HepG2 (cell line): Measurements from ENCODE around the gene RNF123. TPM values are rescaled to one million over a fixed set of nuclear protein-coding genes. Genes with fewer than 3 reads are reported as not detected.

Experiments used
- CREB1 ChIP-seq, 2 experiments: fragments of 450-650 bp in 1 of 2; IDR thresholded peaks; 2 replicates each; pipeline ENCODE4 v1.6.1; 2016 to 2017; ENCODE audit warnings: control low read depth in 1 of 2, mild to moderate bottlenecking in 1 of 2, missing compliant biosample characterization in 1 of 2, missing genetic modification characterization in 1 of 2
- KDM5A ChIP-seq: fragments of 200-600 bp; sonication (generic); IDR thresholded peaks from 2 replicates; pipeline ENCODE4 v1.7.0; 2018; ENCODE audit warnings: antibody characterized with exemption, mild to moderate bottlenecking, low read length, borderline replicate concordance
- NFATC3 ChIP-seq: sonication (generic); formaldehyde crosslinking; IDR thresholded peaks from 2 replicates; pipeline ENCODE4 v1.5.1; 2020; ENCODE audit warnings: mild to moderate bottlenecking, missing genetic modification reagents
- RORA ChIP-seq: sonication (generic); formaldehyde crosslinking; IDR thresholded peaks from 2 replicates; pipeline ENCODE4 v1.5.0; 2020; ENCODE audit warnings: mild to moderate bottlenecking, missing genetic modification reagents, moderate library complexity
- RXRA ChIP-seq: sonication (generic); formaldehyde crosslinking; IDR thresholded peaks from 2 replicates; pipeline ENCODE4 v1.5.1; 2020; ENCODE audit warnings: missing genetic modification reagents
- SNAI1 ChIP-seq: sonication (generic); formaldehyde crosslinking; IDR thresholded peaks from 2 replicates; pipeline ENCODE4 v1.5.0; 2020; ENCODE audit warnings: mild to moderate bottlenecking, missing genetic modification reagents, borderline replicate concordance
- ZC3H4 ChIP-seq: sonication (generic); formaldehyde crosslinking; IDR thresholded peaks from 2 replicates; pipeline ENCODE4 v1.4.0; 2020; ENCODE audit warnings: missing genetic modification reagents, borderline replicate concordance
- ZNF343 ChIP-seq: sonication (generic); formaldehyde crosslinking; IDR thresholded peaks from 2 replicates; pipeline ENCODE4 v1.4.0; 2020; ENCODE audit warnings: mild to moderate bottlenecking, missing genetic modification reagents
- ZNF547 ChIP-seq: sonication (generic); formaldehyde crosslinking; IDR thresholded peaks from 2 replicates; pipeline ENCODE4 v1.5.1; 2020; ENCODE audit warnings: mild to moderate bottlenecking, missing genetic modification reagents
- ZNF660 ChIP-seq: sonication (generic); formaldehyde crosslinking; IDR thresholded peaks from 2 replicates; pipeline ENCODE4 v1.5.1; 2020; ENCODE audit warnings: mild to moderate bottlenecking, low read depth, missing genetic modification reagents, borderline replicate concordance
- polyA plus RNA-seq, 8 experiments: library from polyadenylated mRNA; depleted of rRNA in 3 of 8; stranded (reverse) in 7 of 8; unstranded in 1 of 8; fragments of >200 nt; fragmentation: Illumina TruSeq in 4 of 8; extraction: Trizol in 4 of 8; gene quantifications; 2 replicates each; pipeline versions ENCODE4 v1.2.1 to v1.2.3, GENCODE V29; 2011 to 2016; ENCODE audit warnings: low read depth in 4 of 8, missing spikeins in 1 of 8, mixed read lengths in 1 of 8; ENCODE audit not compliant: insufficient read depth in 1 of 8
- total RNA-seq, 5 experiments: library from RNA; depleted of rRNA; stranded (reverse); fragments of >200 nt; fragmentation: Illumina TruSeq; extraction: Trizol; gene quantifications; 2 replicates each; pipeline ENCODE4 v1.2.3, GENCODE V29; 2016; ENCODE audit warnings: low read depth in 1 of 5
- TF ChIP-seq, protein P1 (sequence below): fragments of 450-650 bp; IDR thresholded peaks from 2 replicates; pipeline ENCODE4 v1.6.1; 2016
- TF ChIP-seq, protein P2 (sequence below): sonication (generic); formaldehyde crosslinking; IDR thresholded peaks from 2 replicates; pipeline ENCODE4 v1.4.0; 2020; ENCODE audit warnings: missing genetic modification reagents
- TF ChIP-seq, protein P3 (sequence below): sonication (generic); formaldehyde crosslinking; IDR thresholded peaks from 2 replicates; pipeline ENCODE4 v1.8.1; 2023; ENCODE audit warnings: missing genetic modification reagents, mild to moderate bottlenecking, borderline replicate concordance
- TF ChIP-seq, protein P4 (sequence below): sonication (generic); formaldehyde crosslinking; IDR thresholded peaks from 2 replicates; pipeline ENCODE4 v1.4.0; 2020; ENCODE audit warnings: missing genetic modification reagents
- TF ChIP-seq, protein P5 (sequence below): sonication (generic); formaldehyde crosslinking; IDR thresholded peaks from 2 replicates; pipeline ENCODE4 v1.4.0; 2020; ENCODE audit warnings: missing genetic modification reagents

The RNF123 gene
- total and polyA plus RNA-seq, 2 of the 13 experiments (the other 11 are each of a cell fraction or from before 2014, with no cell fraction given): 29.9 to 82.2 TPM

DNA sequence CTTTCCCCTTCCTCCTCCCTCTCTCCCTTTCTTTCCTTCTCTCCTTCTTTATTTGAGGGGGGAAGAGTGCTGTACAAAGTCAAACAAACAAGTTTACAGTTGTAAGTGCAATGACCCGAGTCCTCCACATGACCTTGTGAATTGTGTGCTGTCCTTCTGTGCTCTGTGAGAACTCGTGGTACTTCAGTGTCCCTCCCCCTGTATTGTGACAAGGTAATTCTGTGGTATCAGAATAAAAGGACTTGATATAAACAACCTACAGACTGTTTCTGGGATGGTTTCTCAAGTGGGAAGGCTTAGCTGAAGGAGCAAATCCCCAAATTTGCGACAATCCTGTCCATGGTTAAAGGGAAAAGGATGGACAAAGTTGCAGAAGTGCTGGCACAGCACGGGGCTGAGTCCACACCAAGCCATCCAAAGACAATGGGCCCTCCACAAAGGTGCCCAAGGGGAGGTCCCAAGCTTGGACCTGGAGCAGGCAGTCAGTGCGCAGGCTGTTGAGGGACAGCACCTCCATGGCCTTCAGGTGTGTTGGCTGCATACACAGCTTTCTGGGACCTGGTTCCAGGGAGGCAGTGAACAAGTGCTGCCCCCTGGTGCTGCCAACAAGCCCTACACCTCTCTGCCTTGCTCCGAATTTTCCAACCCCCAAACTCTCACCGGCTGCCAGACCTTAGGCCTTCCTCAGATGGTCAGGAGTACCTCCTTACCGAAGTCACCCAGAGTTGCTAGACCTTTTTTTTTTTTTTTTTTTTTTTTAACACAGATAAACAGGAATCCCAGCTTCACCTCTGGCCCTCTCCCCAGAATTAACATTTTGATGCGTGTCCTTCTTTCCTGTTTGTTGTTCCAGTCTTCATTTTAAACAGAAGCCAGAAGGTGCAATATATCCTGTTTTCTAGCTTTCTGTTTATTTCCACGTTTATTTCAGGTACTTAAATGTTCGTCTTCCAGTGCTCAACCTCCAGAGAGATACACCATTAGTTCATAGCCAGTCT is 17.8 kb upstream of the RNF123 start (continued):
- peak; percentile 89 for TF ChIP-seq RXRA
- 0 out of 2 replicates have a peak, but pooled peaks have one; percentile 37 for TF ChIP-seq KDM5A
- TF ChIP-seq SNAI1 (CRISPR knock-in tag): 0 out of 2 replicates have a peak, but pooled peaks have one; percentile 37
- TF ChIP-seq, protein P1, sequence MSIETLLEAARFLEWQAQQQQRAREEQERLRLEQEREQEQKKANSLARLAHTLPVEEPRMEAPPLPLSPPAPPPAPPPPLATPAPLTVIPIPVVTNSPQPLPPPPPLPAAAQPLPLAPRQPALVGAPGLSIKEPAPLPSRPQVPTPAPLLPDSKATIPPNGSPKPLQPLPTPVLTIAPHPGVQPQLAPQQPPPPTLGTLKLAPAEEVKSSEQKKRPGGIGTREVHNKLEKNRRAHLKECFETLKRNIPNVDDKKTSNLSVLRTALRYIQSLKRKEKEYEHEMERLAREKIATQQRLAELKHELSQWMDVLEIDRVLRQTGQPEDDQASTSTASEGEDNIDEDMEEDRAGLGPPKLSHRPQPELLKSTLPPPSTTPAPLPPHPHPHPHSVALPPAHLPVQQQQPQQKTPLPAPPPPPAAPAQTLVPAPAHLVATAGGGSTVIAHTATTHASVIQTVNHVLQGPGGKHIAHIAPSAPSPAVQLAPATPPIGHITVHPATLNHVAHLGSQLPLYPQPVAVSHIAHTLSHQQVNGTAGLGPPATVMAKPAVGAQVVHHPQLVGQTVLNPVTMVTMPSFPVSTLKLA: no peak
- TF ChIP-seq, protein P2, sequence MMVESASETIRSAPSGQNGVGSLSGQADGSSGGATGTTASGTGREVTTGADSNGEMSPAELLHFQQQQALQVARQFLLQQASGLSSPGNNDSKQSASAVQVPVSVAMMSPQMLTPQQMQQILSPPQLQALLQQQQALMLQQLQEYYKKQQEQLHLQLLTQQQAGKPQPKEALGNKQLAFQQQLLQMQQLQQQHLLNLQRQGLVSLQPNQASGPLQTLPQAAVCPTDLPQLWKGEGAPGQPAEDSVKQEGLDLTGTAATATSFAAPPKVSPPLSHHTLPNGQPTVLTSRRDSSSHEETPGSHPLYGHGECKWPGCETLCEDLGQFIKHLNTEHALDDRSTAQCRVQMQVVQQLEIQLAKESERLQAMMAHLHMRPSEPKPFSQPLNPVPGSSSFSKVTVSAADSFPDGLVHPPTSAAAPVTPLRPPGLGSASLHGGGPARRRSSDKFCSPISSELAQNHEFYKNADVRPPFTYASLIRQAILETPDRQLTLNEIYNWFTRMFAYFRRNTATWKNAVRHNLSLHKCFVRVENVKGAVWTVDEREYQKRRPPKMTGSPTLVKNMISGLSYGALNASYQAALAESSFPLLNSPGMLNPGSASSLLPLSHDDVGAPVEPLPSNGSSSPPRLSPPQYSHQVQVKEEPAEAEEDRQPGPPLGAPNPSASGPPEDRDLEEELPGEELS (CRISPR knock-in tag): peak; percentile 91
- TF ChIP-seq, protein P3, sequence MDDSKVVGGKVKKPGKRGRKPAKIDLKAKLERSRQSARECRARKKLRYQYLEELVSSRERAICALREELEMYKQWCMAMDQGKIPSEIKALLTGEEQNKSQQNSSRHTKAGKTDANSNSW (CRISPR knock-in tag): no peak
- TF ChIP-seq, protein P4, sequence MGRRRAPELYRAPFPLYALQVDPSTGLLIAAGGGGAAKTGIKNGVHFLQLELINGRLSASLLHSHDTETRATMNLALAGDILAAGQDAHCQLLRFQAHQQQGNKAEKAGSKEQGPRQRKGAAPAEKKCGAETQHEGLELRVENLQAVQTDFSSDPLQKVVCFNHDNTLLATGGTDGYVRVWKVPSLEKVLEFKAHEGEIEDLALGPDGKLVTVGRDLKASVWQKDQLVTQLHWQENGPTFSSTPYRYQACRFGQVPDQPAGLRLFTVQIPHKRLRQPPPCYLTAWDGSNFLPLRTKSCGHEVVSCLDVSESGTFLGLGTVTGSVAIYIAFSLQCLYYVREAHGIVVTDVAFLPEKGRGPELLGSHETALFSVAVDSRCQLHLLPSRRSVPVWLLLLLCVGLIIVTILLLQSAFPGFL (CRISPR knock-in tag): no peak
- no peak for TF ChIP-seq CREB1 (IDR thresholded peaks at IDR 0.05)
- no peak for TF ChIP-seq CREB1 (CRISPR knock-in tag; IDR thresholded peaks at IDR 0.05)
- no peak for TF ChIP-seq NFATC3 (CRISPR knock-in tag)
- no peak for TF ChIP-seq ZNF343
- no peak for TF ChIP-seq RORA (CRISPR knock-in tag)
- TF ChIP-seq, protein P5, sequence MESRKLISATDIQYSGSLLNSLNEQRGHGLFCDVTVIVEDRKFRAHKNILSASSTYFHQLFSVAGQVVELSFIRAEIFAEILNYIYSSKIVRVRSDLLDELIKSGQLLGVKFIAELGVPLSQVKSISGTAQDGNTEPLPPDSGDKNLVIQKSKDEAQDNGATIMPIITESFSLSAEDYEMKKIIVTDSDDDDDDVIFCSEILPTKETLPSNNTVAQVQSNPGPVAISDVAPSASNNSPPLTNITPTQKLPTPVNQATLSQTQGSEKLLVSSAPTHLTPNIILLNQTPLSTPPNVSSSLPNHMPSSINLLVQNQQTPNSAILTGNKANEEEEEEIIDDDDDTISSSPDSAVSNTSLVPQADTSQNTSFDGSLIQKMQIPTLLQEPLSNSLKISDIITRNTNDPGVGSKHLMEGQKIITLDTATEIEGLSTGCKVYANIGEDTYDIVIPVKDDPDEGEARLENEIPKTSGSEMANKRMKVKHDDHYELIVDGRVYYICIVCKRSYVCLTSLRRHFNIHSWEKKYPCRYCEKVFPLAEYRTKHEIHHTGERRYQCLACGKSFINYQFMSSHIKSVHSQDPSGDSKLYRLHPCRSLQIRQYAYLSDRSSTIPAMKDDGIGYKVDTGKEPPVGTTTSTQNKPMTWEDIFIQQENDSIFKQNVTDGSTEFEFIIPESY (CRISPR knock-in tag): no peak
- TF ChIP-seq ZNF547: no peak
- no peak for TF ChIP-seq ZNF660
- peak; percentile 27; the same call in 1 of the 2 replicates for TF ChIP-seq ZC3H4 (CRISPR knock-in tag)
